TTC549 (cell line): ENCODE measurements around the gene PTPRG.
"Not testable (repeated sequence)": the region's sequence is repeated elsewhere in the genome, so short reads cannot be mapped to it uniquely, and the experiment has no call there.

ENCODE experiments used
- FAIRE-seq: peaks from 2 replicates; lab custom pipeline; 2012; peaks lifted over from hg19 to GRCh38; lab: Jason Lieb, UNC

PTPRG gene

GRCh38 chr3:62022312-62022711, 460.9 kb downstream of the PTPRG start:
- FAIRE-seq: no peak

- FAIRE-seq: no peak
These were observed 463.5 kb downstream of the PTPRG start for GRCh38 chr3:62024882-62025281.

- FAIRE-seq: no peak
These were observed 464.5 kb downstream of the PTPRG start for GRCh38 chr3:62025913-62026312.

- no peak for FAIRE-seq
These were observed 465.9 kb downstream of the PTPRG start for GRCh38 chr3:62027241-62027640.

- FAIRE-seq: no peak
These were observed 466.4 kb downstream of the PTPRG start for GRCh38 chr3:62027796-62028195.

- FAIRE-seq: no peak
These were observed 466.9 kb downstream of the PTPRG start for GRCh38 chr3:62028236-62028635.

- no peak for FAIRE-seq
These were observed 471.4 kb downstream of the PTPRG start for GRCh38 chr3:62032738-62033137.

GRCh38 chr3:62035402-62036057, 474.2 kb downstream of the PTPRG start:
- no peak for FAIRE-seq

GRCh38 chr3:62036726-62037125, 475.4 kb downstream of the PTPRG start:
- FAIRE-seq: no peak

- not testable (repeated sequence) for FAIRE-seq
These were observed 477.4 kb downstream of the PTPRG start for GRCh38 chr3:62038798-62039197.

GRCh38 chr3:62039586-62039985, 478.2 kb downstream of the PTPRG start:
- FAIRE-seq: no peak

- no peak for FAIRE-seq
These were observed 480.3 kb downstream of the PTPRG start for GRCh38 chr3:62041681-62042080.

- FAIRE-seq: no peak
These were observed 483.6 kb downstream of the PTPRG start for GRCh38 chr3:62044874-62045411.

- FAIRE-seq: no peak
These were observed 485.0 kb downstream of the PTPRG start for GRCh38 chr3:62046326-62046725.

GRCh38 chr3:62048577-62048976, 487.2 kb downstream of the PTPRG start:
- no peak for FAIRE-seq

GRCh38 chr3:62049033-62049432, 487.7 kb downstream of the PTPRG start:
- no peak for FAIRE-seq

GRCh38 chr3:62051506-62051905, 490.1 kb downstream of the PTPRG start:
- no peak for FAIRE-seq

GRCh38 chr3:62052331-62052730, 491.0 kb downstream of the PTPRG start:
- no peak for FAIRE-seq

GRCh38 chr3:62056658-62057057, 495.3 kb downstream of the PTPRG start:
- FAIRE-seq: no peak

- no peak for FAIRE-seq
These were observed 496.1 kb downstream of the PTPRG start for GRCh38 chr3:62057339-62058047.

GRCh38 chr3:62065985-62066693, 504.8 kb downstream of the PTPRG start:
- FAIRE-seq: no peak

GRCh38 chr3:62068337-62068736, 507.0 kb downstream of the PTPRG start:
- FAIRE-seq: no peak

GRCh38 chr3:62070891-62071290, 509.5 kb downstream of the PTPRG start:
- no peak for FAIRE-seq
